Measurements from ENCODE around the gene MPP3.

- TF ChIP-seq CTCF (IDR thresholded peaks at IDR 0.05; ENCODE audit: insufficient read depth, low read length, poor library complexity, severe bottlenecking) (no peak), EZH2phosphoT487 (conservative IDR thresholded peaks at IDR 0.05; ENCODE audit: low read length) (no peak)
These were observed 7.9 kb upstream of the MPP3 start for GRCh38 chr17:43840814-43841213.

All from SU-DHL-6 (cell line).